K562 (cell line): ENCODE measurements around the gene ERBB4. TPM values are rescaled to one million over a fixed set of nuclear protein-coding genes. Genes with fewer than 3 reads are reported as not detected.

ENCODE experiments used
- ATAC-seq: fragments of 200-7000 bp; cut with Tn5 transposase; 3 replicates; pipeline ENCODE4 v1.9.1; 2020; ENCODE audit warnings: moderate library complexity
- BruUV-seq: library from RNA; stranded (reverse); fragments of 400-500 nt; replicated peaks from 2 replicates; lab custom pipeline; 2021; lab: Mats Ljungman, UMichigan
- CTCF ChIA-PET: fragments of 300-600 bp; formaldehyde crosslinking; extraction: SDS; loops from one replicate; lab custom pipeline; 2021; ENCODE audit warnings: low intra/inter-chr PET ratio; lab: Yijun Ruan, JAX
- POLR2A ChIA-PET: fragments of 300-600, 350-650 bp; sonication (Branson Sonifier 250); formaldehyde crosslinking; extraction: SDS; loops from one replicate; lab custom pipeline; 2021; ENCODE audit warnings: antibody characterized with exemption, inconsistent platforms; lab: Yijun Ruan, JAX
- DNase-seq, 4 experiments: peaks; one replicate each; pipeline versions ENCODE4 v3.0.0 to v3.0.0-alpha.2; 2011 to 2018; ENCODE audit warnings: low spot score in 3 of 4, mixed read lengths in 3 of 4; ENCODE audit errors: extremely low read depth in 1 of 4
- FAIRE-seq: peaks from 2 replicates; lab custom pipeline; 2011; peaks lifted over from hg19 to GRCh38; lab: Jason Lieb, UNC
- H2AFZ ChIP-seq: 2 replicates; pipeline ENCODE4 v1.6.0; 2011; ENCODE audit warnings: low read depth, low read length, control low read depth, inconsistent platforms
- H3K27ac ChIP-seq: fragments of 200-600 bp; 3 replicates; pipeline ENCODE4 v1.8.0; 2011; ENCODE audit warnings: low read depth, mild to moderate bottlenecking, control low read depth, inconsistent platforms, low read length, moderate library complexity, mixed read lengths; ENCODE audit errors: extremely low read depth
- H3K27me3 ChIP-seq, 2 experiments: fragments of 300-600 bp in 1 of 2; 2 replicates in 1 of 2; 3 replicates in 1 of 2; pipeline versions ENCODE4 v1.6.0 to v1.8.0; 2011; ENCODE audit warnings: inconsistent platforms in 2 of 2, low read length in 2 of 2, mild to moderate bottlenecking in 1 of 2, mixed read lengths in 1 of 2, moderate library complexity in 1 of 2; ENCODE audit not compliant: control insufficient read depth in 2 of 2, insufficient read depth in 2 of 2
- H3K36me3 ChIP-seq: fragments of 300-600 bp; 3 replicates; pipeline ENCODE4 v1.8.0; 2011; ENCODE audit warnings: mild to moderate bottlenecking, low read length, inconsistent platforms; ENCODE audit not compliant: control insufficient read depth, insufficient read depth
- H3K4me1 ChIP-seq, 2 experiments: fragments of 200-600 bp in 1 of 2; replicated peaks in 1 of 2; 2 replicates in 1 of 2; 3 replicates in 1 of 2; pipeline versions ENCODE4 v1.5.1 to v1.8.0; 2011; ENCODE audit warnings: inconsistent platforms in 2 of 2, low read length in 2 of 2, mild to moderate bottlenecking in 1 of 2, mixed read lengths in 1 of 2, moderate library complexity in 1 of 2; ENCODE audit not compliant: control insufficient read depth in 2 of 2, insufficient read depth in 2 of 2
- H3K4me2 ChIP-seq: 2 replicates; pipeline ENCODE4 v1.6.1; 2011; ENCODE audit warnings: low read length, control low read depth, inconsistent platforms, mixed read lengths; ENCODE audit not compliant: insufficient read depth
- H3K4me3 ChIP-seq: fragments of 200-600 bp; sonication (generic), shearing (Covaris generic); 2 replicates; pipeline ENCODE4 v1.5.1; 2016; ENCODE audit warnings: control low read depth, inconsistent platforms
- H3K79me2 ChIP-seq: fragments of 200-600 bp; 3 replicates; pipeline ENCODE4 v1.8.0; 2011; ENCODE audit warnings: low read length, inconsistent platforms; ENCODE audit not compliant: control insufficient read depth, insufficient read depth
- H3K9ac ChIP-seq, 2 experiments: 2 replicates each; pipeline versions ENCODE4 v1.6.0 to v1.6.1; 2011; ENCODE audit warnings: low read depth in 2 of 2, low read length in 2 of 2, control low read depth in 1 of 2, inconsistent platforms in 1 of 2, mild to moderate bottlenecking in 1 of 2, mixed read lengths in 1 of 2; ENCODE audit not compliant: insufficient read depth in 1 of 2
- H3K9me1 ChIP-seq: one replicate; pipeline ENCODE4 v1.6.0; 2011; ENCODE audit warnings: inconsistent platforms, mild to moderate bottlenecking, low read length, moderate library complexity; ENCODE audit not compliant: control insufficient read depth, insufficient read depth
- H3K9me3 ChIP-seq: replicated peaks from 2 replicates; pipeline ENCODE4 v1.5.1; 2011; ENCODE audit warnings: low read depth, low read length, inconsistent platforms; ENCODE audit not compliant: control insufficient read depth, insufficient read depth
- H4K20me1 ChIP-seq: replicated peaks from 2 replicates; pipeline ENCODE4 v1.6.1; 2011; ENCODE audit warnings: low read length, inconsistent platforms, mixed read lengths; ENCODE audit not compliant: control insufficient read depth, insufficient read depth
- CTBP1 ChIP-seq: fragments of 450-650 bp; IDR thresholded peaks from 2 replicates; pipeline ENCODE4 v1.6.1; 2016; ENCODE audit warnings: borderline replicate concordance
- HMG20B ChIP-seq: fragments of 250-450 bp; sonication (Bioruptor Pico); IDR thresholded peaks from 2 replicates; pipeline ENCODE4 v1.5.0; 2021; ENCODE audit warnings: mild to moderate bottlenecking
- ILK ChIP-seq: fragments of 450-650 bp; IDR thresholded peaks from 2 replicates; pipeline ENCODE4 v1.6.1; 2016; ENCODE audit warnings: missing genetic modification characterization, low read depth, mild to moderate bottlenecking, missing compliant biosample characterization, moderate library complexity, borderline replicate concordance
- LCOR ChIP-seq: sonication (generic); formaldehyde crosslinking; IDR thresholded peaks from 2 replicates; pipeline ENCODE4 v1.8.0; 2022; ENCODE audit warnings: mild to moderate bottlenecking, missing genetic modification reagents
- ZNF408 ChIP-seq: fragments of 250-450 bp; sonication (Bioruptor Pico); IDR thresholded peaks from 2 replicates; pipeline ENCODE4 v1.4.0; 2020; ENCODE audit warnings: low read depth, mild to moderate bottlenecking, moderate library complexity
- ZNF444 ChIP-seq: fragments of 250-450 bp; sonication (Bioruptor Pico); IDR thresholded peaks from 2 replicates; pipeline ENCODE4 v1.4.0; 2020; ENCODE audit warnings: mild to moderate bottlenecking, moderate library complexity
- in situ Hi-C: fragments of 300-500 bp; cut with MboI; formaldehyde crosslinking; loops from 4 replicates; pipeline ENCODE4 v1.15.0; 2018; ENCODE audit warnings: inconsistent platforms, mixed read lengths
- intact Hi-C: fragments of 100-400 bp; cut with micrococcal nuclease; formaldehyde crosslinking; loops from 2 replicates; pipeline ENCODE4 v1.14.2; 2022
- polyA plus RNA-seq, 8 experiments: library from polyadenylated mRNA; depleted of rRNA in 4 of 8; stranded (reverse) in 5 of 8; unstranded in 3 of 8; fragments of >200 nt; fragmentation: Nextera tagmentation in 2 of 8; fragmentation: Illumina TruSeq in 1 of 8; extraction: Ambion mirVana in 2 of 8; extraction: Trizol in 1 of 8; gene quantifications; 2 replicates each; pipeline versions ENCODE4 v1.2.1 to v1.2.3, GENCODE V29; 2011 to 2014; ENCODE audit warnings: inconsistent platforms in 1 of 8, missing spikeins in 1 of 8
- total RNA-seq, 7 experiments: library from RNA; depleted of rRNA in 6 of 7; stranded (reverse); fragments of >200 nt in 6 of 7; fragmentation: Illumina TruSeq in 2 of 7; extraction: Trizol in 2 of 7; gene quantifications; 2 replicates each; pipeline versions ENCODE4 v1.2.1 to v1.2.3, GENCODE V29; 2011 to 2021; ENCODE audit warnings: low replicate concordance in 1 of 7
- TF ChIP-seq, protein P1 (sequence below): fragments of 450-650 bp; IDR thresholded peaks from 2 replicates; pipeline ENCODE4 v1.6.1; 2016; ENCODE audit warnings: low read depth

ERBB4 gene
- total and polyA plus RNA-seq, 9 of the 15 experiments (the other 6 are each of a cell fraction or from before 2014, with no cell fraction given): not detected

DNA sequence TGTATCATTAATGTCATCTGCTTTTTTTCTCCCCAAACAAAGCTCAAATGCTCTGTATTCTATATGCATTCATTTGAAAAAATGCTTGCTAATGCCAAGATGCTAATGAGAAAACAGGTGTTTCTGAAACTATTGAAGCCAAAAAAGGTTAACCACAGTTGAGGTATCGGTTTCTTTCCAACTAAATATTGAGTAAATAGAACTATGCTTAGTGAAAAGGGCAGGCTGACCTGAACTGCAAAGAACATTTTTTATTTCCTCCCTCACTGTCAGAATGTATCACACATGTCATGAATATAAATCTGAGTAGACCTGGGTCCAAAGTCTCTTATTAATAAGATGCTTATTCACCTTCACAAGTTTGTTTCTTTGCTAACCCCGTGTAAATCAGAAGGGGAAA lies 1115.6 kb downstream of the ERBB4 start (continued):
- TF ChIP-seq, protein P1, sequence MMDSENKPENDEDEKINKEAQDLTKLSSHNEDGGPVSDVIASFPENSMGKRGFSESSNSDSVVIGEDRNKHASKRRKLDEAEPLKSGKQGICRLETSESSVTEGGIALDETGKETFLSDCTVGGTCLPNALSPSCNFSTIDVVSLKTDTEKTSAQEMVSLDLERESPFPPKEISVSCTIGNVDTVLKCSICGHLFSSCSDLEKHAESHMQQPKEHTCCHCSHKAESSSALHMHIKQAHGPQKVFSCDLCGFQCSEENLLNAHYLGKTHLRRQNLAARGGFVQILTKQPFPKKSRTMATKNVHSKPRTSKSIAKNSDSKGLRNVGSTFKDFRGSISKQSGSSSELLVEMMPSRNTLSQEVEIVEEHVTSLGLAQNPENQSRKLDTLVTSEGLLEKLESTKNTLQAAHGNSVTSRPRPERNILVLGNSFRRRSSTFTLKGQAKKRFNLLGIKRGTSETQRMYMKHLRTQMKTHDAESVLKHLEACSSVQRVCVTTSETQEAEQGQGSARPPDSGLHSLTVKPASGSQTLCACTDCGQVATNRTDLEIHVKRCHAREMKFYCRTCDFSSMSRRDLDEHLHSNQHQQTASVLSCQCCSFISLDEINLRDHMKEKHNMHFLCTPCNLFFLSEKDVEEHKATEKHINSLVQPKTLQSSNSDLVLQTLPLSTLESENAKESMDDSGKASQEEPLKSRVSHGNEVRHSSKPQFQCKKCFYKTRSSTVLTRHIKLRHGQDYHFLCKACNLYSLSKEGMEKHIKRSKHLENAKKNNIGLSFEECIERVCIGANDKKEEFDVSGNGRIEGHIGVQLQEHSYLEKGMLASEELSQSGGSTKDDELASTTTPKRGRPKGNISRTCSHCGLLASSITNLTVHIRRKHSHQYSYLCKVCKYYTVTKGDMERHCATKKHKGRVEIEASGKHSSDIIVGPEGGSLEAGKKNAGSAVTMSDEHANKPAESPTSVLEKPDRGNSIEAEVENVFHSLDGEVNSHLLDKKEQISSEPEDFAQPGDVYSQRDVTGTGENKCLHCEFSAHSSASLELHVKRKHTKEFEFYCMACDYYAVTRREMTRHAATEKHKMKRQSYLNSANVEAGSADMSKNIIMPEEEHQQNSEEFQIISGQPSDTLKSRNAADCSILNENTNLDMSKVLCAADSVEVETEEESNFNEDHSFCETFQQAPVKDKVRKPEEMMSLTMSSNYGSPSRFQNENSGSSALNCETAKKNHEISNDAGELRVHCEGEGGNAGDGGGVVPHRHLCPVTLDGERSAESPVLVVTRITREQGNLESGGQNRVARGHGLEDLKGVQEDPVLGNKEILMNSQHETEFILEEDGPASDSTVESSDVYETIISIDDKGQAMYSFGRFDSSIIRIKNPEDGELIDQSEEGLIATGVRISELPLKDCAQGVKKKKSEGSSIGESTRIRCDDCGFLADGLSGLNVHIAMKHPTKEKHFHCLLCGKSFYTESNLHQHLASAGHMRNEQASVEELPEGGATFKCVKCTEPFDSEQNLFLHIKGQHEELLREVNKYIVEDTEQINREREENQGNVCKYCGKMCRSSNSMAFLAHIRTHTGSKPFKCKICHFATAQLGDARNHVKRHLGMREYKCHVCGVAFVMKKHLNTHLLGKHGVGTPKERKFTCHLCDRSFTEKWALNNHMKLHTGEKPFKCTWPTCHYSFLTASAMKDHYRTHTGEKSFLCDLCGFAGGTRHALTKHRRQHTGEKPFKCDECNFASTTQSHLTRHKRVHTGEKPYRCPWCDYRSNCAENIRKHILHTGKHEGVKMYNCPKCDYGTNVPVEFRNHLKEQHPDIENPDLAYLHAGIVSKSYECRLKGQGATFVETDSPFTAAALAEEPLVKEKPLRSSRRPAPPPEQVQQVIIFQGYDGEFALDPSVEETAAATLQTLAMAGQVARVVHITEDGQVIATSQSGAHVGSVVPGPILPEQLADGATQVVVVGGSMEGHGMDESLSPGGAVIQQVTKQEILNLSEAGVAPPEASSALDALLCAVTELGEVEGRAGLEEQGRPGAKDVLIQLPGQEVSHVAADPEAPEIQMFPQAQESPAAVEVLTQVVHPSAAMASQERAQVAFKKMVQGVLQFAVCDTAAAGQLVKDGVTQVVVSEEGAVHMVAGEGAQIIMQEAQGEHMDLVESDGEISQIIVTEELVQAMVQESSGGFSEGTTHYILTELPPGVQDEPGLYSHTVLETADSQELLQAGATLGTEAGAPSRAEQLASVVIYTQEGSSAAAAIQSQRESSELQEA: no peak
- TF ChIP-seq, all 486 proteins: peak for 0

DNA sequence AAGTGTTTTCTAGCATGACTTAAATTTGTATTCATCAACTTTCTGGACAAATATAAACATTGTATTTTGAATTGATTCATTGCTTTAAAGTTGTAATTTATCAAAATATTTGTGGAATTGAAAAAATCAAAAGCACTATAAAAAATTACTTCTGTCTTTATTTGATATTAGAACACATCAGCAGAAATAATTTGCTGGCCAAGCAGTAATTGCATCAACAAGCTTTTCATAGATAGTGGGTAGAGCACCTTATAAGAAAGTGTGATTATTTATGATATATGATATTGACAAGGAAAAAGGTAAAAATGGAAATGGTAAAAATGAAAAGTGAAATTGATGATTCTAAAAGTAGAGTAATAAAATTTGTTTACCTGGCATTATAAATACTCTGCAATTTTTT lies 1121.1 kb downstream of the ERBB4 start:
- DNase-seq: no peak
- H3K4me3 ChIP-seq: no peak overlapping the region
- no peaks in the 10 kb centered on the region for H3K9me3 ChIP-seq
- BruUV-seq: no TSS peak
- FAIRE-seq: no peak
- no peaks in the 10 kb centered on the region for H3K36me3 ChIP-seq
- H3K79me2 ChIP-seq: no peaks in the 10 kb centered on the region
- H3K4me2 ChIP-seq: no peak overlapping the region
- TF ChIP-seq ZNF444: no peak
- TF ChIP-seq ZNF408 (CRISPR knock-in tag): no peak
- no peak for TF ChIP-seq CTBP1
- TF ChIP-seq HMG20B (CRISPR knock-in tag): no peak
- no peak for TF ChIP-seq LCOR (CRISPR knock-in tag)
- no peak for TF ChIP-seq ILK (tag)
- no peaks in the 10 kb centered on the region for H3K4me1 ChIP-seq
- H3K9ac ChIP-seq: no peak overlapping the region
- H3K27me3 ChIP-seq: no peaks in the 10 kb centered on the region
- no peak for ATAC-seq
- no peak overlapping the region for H3K27ac ChIP-seq
- H3K9me1 ChIP-seq: no peaks in the 10 kb centered on the region
- H2AFZ ChIP-seq: no peak overlapping the region
- intact Hi-C loops: no loop called here
- H4K20me1 ChIP-seq: no peaks in the 10 kb centered on the region
- POLR2A ChIA-PET: no interaction called here
- CTCF ChIA-PET: no interaction called here
- in situ Hi-C loops: no loop called here
